Left renal pelvis (tissue), 4 donors: ENCODE results near the gene SPATA3. TPM values are rescaled to one million over a fixed set of nuclear protein-coding genes. Genes with fewer than 3 reads are reported as not detected.
"Not testable (repeated sequence)": the region's sequence is repeated elsewhere in the genome, so short reads cannot be mapped to it uniquely, and the experiment has no call there.

Experiments
- DNase-seq, 4 donors: peaks; one replicate each; pipeline ENCODE4 v3.0.0-alpha.2; 2013; ENCODE audit warnings: low read depth in 4 of 4, low spot score in 3 of 4
- polyA plus RNA-seq, 4 donors: library from polyadenylated mRNA; unstranded; fragments of 120-200 nt; gene quantifications; one replicate each; pipeline ENCODE4 v1.2.1, GENCODE V29; 2013; ENCODE audit not compliant: insufficient read length in 4 of 4

The SPATA3 gene
- polyA plus RNA-seq, 4 donors: not detected

DNA sequence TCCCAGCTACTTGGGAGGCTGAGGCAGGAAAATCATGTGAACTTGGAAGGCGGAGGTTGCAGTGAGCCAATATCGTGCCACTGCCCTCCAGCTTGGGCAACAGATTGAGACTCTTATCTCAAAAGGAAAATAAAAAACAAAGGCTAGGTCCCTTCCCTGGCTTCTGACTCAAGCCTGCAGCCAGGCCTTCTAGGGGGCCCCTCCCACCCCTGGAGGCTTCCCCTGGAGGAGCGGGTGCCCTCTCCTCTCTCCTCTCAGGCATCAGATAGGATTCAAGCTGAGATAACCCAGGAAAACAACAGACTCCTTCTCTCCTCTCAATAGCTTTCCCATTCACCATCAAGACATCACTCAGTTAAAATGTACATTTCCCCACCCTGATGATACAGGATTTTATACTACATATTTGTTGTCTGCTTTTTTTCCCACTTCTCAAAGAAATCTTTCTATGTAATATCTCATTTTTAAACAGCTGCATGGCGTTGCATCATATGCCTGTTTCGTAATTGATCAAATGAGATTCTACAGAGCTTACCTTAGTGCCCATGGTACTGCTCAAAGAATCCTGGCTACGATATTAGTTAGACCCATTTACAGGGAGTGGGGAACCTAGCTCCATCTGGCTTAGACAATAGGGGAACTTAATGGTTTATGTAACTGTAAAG is 20.8 kb downstream of the SPATA3 start:
- DNase-seq: no peak

GRCh38 chr2:231017231-231017598 is 21.3 kb downstream of the SPATA3 start:
- no peak for DNase-seq

GRCh38 chr2:231018184-231018583 is 22.3 kb downstream of the SPATA3 start:
- no peak for DNase-seq

DNA sequence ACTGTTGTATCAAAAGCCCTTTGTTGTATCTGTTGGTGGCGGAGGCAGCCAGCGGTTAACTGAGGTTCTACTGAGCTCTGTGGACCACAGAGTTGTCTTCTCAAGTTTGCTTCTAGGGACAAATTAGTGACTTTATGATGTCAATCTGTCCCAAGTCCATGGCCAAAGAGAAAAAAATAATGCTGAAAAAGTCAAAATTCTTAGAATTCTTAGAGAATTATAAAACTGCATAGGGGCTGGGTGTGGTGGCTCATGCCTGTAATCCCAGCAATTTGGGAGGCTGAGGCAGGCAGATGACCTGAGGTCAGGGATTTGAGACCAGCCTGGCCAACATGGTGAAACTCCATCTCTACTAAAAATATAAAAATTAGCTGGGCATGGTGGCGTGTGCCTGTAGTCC is 29.1 kb downstream of the SPATA3 start:
- DNase-seq: not testable (repeated sequence)

- DNase-seq: no peak
Observed at GRCh38 chr2:231028889-231029288, 33.0 kb downstream of the SPATA3 start.

DNA sequence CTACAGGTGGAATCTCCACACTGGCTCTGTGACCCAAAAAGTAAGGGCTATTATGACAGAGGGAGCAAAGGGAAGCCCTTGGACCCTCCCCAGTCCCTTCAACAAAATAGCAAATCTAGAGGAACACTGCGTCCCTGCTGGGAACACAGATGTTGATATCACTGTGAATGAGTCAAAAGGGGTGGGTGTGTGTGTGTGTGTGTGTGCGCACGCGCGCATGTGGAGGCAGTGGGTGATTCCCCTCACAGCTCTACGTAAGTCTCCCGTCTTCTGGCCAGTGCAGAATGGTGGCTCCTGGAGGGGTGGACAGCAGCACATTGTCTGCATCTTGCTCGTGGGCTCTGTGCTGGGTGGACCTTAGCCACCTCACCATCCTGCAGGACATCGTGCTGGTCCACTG is 33.6 kb downstream of the SPATA3 start:
- DNase-seq: no peak

GRCh38 chr2:231030725-231031124 is 34.8 kb downstream of the SPATA3 start:
- DNase-seq: no peak

- no peak for DNase-seq
Observed at GRCh38 chr2:231032575-231033140, 36.7 kb downstream of the SPATA3 start.

DNA sequence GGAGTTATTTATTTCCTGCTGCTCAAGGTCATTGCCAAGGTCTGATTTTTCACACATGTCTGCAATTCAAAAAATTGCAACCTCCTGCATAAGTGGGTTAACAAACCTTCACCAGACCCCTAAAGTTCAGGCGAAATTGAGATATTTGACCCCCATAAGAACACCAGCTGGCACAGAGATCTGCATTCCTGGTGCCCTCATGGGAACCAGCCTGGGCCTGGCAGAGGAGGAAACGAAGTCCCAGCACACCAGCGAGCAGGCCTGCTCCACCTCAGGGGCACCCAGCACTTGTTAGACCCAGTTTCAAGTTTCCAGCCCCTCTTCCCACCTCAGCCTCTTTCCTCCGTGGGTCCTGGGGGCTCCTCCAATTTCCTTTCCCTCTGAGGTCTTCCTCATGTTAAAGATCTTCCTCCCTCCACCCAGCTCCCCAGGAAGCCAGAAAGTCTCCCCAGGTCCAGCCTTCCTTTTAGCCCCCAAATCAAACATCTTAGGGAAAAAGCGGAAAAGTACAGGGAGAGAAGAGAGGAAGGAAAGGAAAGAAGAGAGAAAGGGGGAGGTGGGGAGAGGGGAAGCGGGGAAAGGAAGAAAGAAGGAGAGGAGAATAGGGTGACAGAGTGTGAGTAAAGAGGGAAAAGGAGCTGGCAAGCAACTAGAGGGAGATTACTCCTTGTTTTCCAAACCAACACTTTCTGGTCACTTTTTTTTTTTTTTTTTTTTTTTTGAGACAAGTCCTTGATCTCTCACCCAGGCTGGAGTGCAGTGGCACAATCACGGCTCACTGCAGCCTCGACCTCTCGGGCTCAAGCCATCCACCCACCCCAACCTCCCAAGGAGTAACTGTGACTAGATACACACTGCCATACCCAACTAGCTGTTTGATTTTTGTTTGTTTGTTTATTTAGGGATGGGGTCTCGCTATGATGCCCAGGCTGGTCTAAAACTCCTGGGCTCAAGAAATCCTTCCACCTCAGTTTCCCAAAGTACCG is 37.5 kb downstream of the SPATA3 start:
- no peak for DNase-seq

DNA sequence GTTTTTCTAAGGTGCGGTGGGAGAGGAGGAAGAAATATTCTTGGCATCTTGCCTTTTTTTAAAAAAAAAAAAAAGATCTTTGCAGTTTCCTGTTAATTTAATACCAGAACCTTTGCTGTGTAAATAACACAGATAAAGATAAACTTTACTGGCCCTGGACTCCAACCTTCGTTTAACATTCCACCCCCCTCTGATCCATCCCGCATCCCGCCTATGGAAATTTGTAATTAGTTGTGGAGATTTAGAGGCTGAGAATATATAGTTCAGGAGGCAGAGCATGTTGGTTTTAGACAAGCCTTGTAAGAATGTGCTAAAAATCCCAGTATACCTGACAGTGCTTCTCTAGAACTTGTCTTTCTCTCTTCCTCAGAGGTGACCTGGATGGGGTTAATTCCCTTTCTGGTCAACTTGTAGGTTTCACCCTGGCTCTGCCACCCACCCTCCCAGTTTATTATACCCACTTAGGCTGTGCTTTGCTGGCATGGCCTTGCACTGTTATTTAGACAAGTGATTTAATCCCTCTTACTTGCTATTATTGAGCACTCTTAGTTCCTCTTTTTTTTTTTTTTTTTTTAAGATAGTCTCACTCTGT is 38.5 kb downstream of the SPATA3 start:
- no peak for DNase-seq

DNA sequence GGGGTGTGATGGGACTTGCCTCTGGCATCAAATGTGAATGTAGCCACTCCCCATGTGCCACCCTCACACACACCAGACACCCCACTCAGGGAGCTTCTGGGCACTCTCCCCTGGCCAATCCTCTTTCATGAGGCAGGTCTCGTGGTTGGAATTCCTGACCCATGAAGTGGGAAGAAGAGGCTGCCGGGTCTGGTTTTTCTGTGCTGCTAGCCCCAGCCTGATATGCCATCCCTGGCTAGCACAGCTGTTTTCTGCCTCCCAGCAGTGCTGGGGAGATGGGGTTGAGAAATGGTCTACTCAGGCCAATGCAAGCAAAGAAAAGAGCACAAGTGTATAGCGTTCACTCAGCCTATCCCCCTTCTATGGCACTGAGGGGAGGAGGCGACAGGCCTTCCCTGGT is 40.2 kb downstream of the SPATA3 start:
- no peak for DNase-seq

GRCh38 chr2:231036578-231037106 is 40.7 kb downstream of the SPATA3 start:
- no peak for DNase-seq

DNA sequence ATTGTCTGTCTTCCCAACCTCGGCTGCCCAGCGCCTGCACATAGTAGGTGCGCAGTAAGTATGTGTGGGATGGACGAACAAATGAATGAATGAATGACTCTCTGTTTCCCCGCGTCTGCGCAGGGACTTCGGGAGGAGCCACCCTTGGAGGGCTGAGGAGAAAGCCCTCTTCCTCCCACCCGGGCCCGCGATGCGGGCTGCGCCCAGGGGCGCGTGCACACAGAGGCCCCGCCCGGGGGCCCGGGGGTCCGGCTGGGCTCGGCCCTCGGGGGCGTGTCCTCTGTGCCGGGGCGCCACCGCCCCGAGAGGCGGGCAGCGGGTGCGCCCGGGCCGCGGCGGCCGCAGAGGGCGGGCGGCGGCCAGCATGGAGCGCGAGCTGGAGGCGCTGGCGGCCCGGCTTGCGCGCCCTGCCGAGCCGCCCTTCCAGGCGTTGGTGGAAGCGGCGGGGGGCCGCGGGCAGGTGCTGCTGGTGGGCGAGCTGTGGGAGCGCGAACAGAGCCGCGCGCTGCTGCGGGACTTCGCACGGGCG is 41.3 kb downstream of the SPATA3 start, which contains the start of gene C2orf72:
Gene C2orf72 (plus strand): TSS at position 322 of the 529 bp plus-strand sequence. CDS start 43 bp downstream, at position 365.
- DNase-seq: no peak

DNA sequence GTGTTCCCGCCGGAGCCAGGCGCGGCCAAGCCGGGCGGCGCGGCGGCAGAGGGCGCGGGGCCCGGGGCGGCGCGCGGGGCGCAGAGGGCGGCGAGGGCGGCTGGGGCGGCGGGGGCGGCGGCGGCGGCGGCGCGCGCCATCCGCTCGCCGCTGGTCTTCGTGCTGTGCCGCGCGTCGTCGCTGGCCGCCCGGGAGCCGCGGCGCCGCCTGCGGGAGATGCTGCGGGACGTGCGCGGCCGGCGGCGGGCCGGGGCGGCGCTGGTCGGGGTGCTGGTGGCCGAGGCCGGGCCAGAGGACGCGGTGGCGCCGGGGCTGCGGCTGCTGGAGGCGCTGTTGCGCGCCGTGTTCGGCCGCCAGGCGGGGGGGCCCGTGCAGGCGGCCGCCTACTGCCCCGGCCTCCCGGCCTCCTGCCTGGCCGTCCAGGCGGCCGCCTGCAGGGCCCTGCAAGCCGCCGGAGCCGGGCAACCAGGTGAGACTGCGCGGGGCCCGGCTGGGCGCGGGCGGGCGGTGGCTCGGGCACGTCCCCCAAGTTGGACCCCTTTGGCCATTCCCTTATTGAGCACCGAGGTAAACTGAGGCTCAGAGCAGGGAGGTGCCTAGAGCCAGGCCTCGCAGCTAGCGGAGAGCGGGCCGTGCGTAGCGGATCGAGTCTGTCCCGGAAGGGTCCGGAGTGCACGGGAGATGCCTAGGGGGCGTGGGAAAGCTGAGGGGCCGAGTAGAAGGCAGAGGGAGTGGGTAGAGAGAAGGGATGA is 42.0 kb downstream of the SPATA3 start:
- no peak for DNase-seq

DNA sequence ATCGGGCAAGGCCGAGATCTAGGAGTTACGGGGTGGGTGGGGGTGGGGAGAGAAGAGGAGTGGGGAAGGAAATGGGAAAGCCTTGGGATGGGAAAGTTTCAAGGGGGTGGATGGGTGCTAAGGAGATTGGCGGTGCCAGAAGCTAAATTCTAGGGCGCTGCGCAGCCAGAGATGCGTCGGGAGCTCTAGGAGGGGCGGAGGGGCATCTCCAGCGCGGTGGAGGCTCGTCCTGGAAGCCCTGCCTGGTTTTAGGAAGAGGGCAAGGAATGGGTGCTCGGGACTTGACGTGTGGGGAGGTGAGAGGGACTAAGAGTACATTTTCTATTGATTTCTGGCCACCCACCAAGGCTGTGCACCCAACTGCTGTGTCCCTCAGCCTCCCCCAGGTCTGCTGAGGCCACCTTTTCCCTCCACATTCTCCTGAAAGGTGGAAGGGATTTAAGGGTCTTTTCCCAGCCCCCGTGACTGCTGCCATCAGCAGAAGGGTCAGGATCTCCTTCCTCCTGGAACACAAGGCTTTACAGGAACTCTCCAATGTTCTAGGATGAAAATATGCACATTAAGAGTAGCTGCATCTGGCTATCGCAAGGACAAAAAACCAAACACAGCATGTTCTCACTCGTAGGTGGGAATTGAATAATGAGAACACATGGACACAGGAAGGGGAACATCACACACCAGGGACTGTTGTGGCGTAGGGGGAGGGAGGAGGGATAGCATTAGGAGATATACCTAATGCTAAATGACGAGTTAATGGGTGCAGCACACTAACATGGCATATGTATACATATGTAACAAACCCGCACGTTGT is 42.8 kb downstream of the SPATA3 start:
- DNase-seq: no peak

DNA sequence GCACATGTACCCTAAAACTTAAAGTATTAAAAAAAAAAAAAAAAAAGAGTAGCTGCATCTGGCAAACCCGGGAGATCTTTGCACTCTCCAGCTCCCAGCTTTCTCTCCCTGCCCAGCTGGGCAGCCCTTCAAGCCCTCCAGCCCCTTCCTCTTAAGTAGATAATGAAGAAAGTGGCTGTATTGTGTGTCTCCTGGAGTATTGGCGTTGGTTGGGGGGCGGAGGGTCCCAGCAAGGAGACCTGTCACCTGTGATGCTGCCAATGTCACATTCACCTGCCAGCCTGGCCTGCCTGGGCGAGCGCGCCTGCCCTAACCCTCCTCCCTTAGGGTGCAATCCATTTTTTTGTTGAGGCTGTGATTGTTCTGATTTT is 43.4 kb downstream of the SPATA3 start:
- DNase-seq: no peak

DNA sequence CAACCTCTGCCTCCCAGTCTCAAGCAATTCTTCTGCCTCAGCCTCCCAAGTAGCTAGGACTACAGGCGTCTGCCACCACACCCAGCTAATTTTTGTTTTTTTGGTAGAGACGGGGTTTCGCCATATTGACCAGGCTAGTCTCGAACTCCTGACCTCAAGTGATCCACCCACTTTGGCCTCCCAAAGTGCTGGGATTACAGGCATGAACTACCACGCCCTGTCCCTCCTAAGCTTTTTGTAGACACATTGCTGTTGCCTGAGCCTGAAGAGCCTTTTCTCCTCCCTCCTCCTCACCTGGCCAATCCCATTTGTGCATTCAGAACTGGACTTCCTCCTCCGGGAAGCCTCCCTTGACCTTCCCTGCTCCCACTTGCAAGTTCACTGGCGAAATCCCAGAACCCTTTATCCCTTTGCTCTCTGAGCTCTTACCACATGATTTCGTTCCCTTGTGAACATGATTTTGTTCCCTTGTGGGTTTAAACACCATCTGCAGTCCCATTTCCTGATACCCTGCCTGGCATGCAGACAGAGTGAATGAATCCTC is 44.0 kb downstream of the SPATA3 start:
- DNase-seq: no peak

- no peak for DNase-seq
Observed at GRCh38 chr2:231041061-231041689, 45.3 kb downstream of the SPATA3 start.
